ENCODE results near the gene PCIF1.

Gene PCIF1

DNA sequence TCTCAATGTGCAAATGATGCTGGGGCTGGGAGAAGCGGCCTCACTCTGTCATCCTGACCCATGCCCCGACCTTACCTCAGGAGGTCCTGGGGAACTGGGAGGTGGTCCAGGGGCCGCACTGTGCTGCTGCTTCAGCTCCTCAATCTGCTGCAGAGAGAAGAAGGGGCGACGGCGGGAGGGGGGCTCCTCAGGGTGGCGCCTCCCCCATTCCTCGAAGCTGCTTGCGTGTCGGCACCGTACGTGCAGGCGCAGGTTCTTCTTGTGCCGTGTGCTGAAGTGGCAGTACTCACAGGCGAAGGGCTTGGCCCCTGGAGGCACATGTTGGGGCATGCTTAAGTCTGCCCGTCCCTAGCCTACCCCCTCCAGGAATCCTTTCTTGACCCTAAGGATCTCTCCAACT lies 24.6 kb downstream of the PCIF1 start:
- Histone ChIP-seq H3K4me3 (replicated peaks; ENCODE audit: low read depth, low read length) (no peak overlapping the region), H3K27me3 (replicated peaks; ENCODE audit: control insufficient read depth, insufficient read depth, low read length) (no peaks in the 10 kb centered on the region), H3K36me3 (ENCODE audit: control insufficient read depth, insufficient read depth, low read length) (peaks cover 50% of the 10 kb centered on the region)
- TF ChIP-seq, protein P1, sequence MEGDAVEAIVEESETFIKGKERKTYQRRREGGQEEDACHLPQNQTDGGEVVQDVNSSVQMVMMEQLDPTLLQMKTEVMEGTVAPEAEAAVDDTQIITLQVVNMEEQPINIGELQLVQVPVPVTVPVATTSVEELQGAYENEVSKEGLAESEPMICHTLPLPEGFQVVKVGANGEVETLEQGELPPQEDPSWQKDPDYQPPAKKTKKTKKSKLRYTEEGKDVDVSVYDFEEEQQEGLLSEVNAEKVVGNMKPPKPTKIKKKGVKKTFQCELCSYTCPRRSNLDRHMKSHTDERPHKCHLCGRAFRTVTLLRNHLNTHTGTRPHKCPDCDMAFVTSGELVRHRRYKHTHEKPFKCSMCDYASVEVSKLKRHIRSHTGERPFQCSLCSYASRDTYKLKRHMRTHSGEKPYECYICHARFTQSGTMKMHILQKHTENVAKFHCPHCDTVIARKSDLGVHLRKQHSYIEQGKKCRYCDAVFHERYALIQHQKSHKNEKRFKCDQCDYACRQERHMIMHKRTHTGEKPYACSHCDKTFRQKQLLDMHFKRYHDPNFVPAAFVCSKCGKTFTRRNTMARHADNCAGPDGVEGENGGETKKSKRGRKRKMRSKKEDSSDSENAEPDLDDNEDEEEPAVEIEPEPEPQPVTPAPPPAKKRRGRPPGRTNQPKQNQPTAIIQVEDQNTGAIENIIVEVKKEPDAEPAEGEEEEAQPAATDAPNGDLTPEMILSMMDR (IDR thresholded peaks at IDR 0.05; ENCODE audit: insufficient read depth, low read length, poor library complexity, severe bottlenecking): no peak
- DNase-seq (ENCODE audit: extremely low read depth, insufficient read length): no peak

DNA sequence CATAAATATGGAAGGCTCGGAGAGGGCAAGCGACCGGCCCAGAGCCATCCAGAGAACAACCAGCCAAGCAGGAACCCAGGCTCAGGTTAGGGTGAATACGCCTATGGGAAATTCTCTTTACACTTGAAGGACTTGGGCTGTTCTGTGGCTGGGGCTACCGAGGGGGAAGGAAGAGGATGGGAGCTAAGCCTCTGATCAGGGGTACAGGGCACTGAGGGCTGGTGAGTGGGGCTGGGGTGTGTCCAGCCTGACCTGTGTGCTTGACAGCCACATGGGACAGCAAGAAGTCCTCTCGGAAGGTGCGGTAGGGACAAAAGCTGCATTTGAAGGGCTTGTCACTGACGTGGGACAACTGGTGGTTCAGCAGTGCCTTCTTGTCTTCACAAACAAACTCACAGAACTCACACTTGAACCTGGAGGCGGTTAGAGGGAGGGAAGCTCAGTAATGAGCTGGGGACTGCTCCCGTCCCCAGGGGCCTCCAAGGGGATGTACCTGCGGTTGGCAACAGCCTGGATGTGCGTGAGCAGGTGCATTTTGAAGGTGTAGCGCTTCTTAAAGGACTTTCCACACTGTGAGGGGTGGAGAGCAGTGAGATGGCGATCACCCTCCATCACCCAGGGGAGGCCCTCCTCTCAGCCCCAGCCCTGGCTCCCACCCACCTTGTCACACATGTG lies 25.6 kb downstream of the PCIF1 start:
- Histone ChIP-seq H3K27me3 (replicated peaks; ENCODE audit: control insufficient read depth, insufficient read depth, low read length) (no peaks in the 10 kb centered on the region), H3K4me3 (replicated peaks; ENCODE audit: low read depth, low read length) (no peak overlapping the region), H3K36me3 (ENCODE audit: control insufficient read depth, insufficient read depth, low read length) (peaks cover 52% of the 10 kb centered on the region)
- no peak for DNase-seq (ENCODE audit: extremely low read depth, insufficient read length)
- TF ChIP-seq, protein P1 (IDR thresholded peaks at IDR 0.05; ENCODE audit: insufficient read depth, low read length, poor library complexity, severe bottlenecking): no peak

DNA sequence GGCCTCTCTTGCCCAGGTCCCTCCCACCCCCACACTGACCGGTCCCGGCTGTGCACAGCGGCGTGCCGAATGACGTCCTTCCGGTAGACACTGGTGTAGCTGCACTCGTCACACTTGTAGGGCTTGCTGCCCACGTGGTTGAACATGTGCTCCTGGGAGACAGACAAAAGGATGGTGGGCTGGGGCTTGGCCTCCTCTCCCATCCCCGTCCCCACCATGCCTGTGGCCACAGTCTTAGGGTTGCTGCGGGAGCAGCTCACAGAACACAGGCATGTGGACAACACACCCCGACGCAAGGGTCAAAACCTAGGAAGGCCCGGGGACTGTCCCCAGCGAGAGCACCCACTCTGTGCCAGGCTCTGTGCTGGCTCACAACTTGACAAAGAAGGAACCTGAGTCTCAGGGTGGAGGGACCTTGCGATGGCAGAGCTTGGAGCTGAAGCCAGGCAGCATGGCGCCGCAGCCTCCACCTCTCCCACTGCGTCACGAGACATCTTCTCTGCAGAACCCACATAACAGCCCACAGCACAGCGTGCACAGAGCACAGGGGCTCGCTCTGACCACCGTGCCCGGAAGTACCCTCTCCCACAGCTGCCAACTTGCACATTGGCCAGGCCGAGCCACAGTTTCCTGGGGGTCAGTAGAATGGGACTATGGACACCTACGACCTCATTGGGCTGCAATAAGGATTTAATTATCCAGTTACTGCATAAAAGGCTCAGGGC lies 27.7 kb downstream of the PCIF1 start:
- TF ChIP-seq, protein P1 (IDR thresholded peaks at IDR 0.05; ENCODE audit: insufficient read depth, low read length, poor library complexity, severe bottlenecking): no peak
- H3K4me3 ChIP-seq (replicated peaks; ENCODE audit: low read depth, low read length): no peak overlapping the region
- DNase-seq (ENCODE audit: extremely low read depth, insufficient read length): no peak
- peaks cover 55% of the 10 kb centered on the region for H3K36me3 ChIP-seq (ENCODE audit: control insufficient read depth, insufficient read depth, low read length)
- H3K27me3 ChIP-seq (replicated peaks; ENCODE audit: control insufficient read depth, insufficient read depth, low read length): no peaks in the 10 kb centered on the region

DNA sequence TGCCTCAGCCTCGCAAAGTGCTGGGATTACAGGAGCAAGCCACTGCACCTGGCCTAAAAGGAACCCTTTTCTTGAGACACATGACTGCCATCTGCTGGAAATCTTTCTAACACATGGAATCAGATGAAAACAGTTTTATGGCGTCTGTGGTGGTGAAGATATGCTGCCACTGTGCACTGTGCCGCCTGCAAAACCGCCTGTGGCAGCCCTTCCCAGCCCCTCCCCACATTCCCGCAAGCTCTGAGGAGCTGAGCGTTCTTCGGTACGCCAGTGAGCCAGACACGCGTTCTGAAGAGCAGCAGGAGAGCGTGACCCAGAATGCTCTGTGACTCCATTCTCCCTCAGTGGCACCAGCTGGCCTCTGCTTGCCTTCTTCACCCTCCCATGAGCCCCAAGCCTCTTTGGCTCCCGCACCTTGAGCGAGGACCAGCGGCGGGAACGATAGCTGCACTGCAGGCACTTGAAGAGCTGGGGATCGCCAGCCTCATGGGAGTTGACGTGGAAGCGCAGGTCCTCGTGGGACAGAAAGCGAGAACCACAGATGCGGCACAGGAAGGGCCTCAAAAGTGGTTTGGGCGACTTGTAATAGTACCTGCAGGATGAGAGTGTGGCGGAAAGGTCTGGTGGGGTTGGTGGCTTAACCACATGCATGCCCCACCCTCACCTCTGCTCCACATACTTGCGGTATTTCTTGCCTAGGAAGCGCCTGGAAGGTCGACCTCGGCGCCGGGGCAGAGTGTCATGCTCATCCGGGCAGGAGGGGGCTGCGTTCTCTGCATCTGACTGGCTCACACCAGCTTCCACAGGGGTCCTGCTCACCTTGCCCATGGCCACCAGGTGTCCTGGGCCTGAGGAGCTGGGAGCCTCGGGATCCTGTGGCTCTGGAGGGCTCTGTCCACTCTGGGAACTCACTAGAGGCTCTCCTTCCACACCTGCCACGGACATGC lies 28.8 kb downstream of the PCIF1 start:
- TF ChIP-seq, protein P1 (IDR thresholded peaks at IDR 0.05; ENCODE audit: insufficient read depth, low read length, poor library complexity, severe bottlenecking): peak; percentile 39
- Histone ChIP-seq H3K36me3 (ENCODE audit: control insufficient read depth, insufficient read depth, low read length) (peaks cover 61% of the 10 kb centered on the region), H3K4me3 (replicated peaks; ENCODE audit: low read depth, low read length) (no peak overlapping the region), H3K27me3 (replicated peaks; ENCODE audit: control insufficient read depth, insufficient read depth, low read length) (no peaks in the 10 kb centered on the region)
- no peak for DNase-seq (ENCODE audit: extremely low read depth, insufficient read length)

DNA sequence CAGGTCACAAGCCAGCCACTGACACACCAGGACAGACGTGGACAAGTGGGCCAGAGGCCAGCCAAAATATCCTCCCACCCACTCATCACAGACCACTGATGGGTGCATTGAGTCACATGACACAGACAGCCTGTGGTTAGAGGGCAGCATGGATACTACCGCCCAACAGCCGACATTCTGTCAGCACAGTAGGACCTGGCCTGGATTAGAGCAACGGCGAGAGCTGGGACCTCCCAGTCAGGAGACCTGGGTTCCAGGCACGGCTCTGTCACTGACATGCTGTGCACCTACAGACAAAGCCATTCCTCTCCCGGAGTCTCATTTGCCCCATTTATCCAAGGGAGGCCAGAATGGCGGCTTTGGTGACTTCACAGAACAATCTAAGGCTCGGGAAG lies 29.5 kb downstream of the PCIF1 start:
- no peak for DNase-seq (ENCODE audit: extremely low read depth, insufficient read length)
- TF ChIP-seq, protein P1 (IDR thresholded peaks at IDR 0.05; ENCODE audit: insufficient read depth, low read length, poor library complexity, severe bottlenecking): no peak
- no peak overlapping the region for H3K4me3 ChIP-seq (replicated peaks; ENCODE audit: low read depth, low read length)
- H3K36me3 ChIP-seq (ENCODE audit: control insufficient read depth, insufficient read depth, low read length): peaks cover 60% of the 10 kb centered on the region
- H3K27me3 ChIP-seq (replicated peaks; ENCODE audit: control insufficient read depth, insufficient read depth, low read length): no peaks in the 10 kb centered on the region
